Measurements from ENCODE around the gene HEY2. TPM values are rescaled to one million over a fixed set of nuclear protein-coding genes. Genes with fewer than 3 reads are reported as not detected.
"Not testable (repeated sequence)": the region's sequence is repeated elsewhere in the genome, so short reads cannot be mapped to it uniquely, and the experiment has no call there.

Gene HEY2
- total RNA-seq (2021; fragmentation: NEBNext Ultra II Directional; extraction: Animal tissue kit (Norgen Biotek cat#: 25700)), result not detected
- long read RNA-seq, result 0 reads

DNA sequence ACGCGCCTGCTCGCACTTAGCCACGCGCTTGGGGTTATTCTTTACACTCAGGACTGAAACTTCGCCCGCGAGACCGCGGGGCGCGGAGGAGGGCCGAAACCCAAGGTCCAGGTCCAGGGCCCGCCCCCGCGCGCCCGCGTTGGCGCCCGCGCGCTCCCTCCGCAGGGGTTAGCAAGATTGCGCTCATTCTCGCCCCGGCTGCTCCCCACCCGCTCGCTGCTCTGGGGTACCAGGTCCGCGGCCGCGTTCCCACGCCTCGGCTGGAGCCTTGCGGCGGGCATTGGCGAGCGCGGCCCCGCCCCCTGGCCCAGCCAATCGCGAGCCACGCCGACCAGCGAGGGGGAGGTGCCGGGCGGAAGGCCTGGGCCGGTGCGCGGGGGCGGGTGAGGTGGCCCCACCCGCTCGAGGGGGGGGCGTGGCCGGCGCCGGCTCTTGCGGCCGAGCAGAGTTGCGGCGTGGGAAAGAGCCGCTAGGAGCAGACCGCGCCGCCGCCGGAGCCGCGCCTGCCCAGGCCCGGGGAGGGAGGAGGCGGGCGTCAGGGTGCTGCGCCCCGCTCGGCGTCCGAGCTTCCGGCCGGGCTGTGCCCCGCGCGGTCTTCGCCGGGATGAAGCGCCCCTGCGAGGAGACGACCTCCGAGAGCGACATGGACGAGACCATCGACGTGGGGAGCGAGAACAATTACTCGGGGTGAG lies at the start of gene HEY2:
TSS of gene HEY2 (plus strand) at position 460 of the 692 bp plus-strand sequence. CDS start at position 605, 145 bp downstream.
- peaks cover 29% of the 10 kb centered on the region for H3K4me1 Mint-ChIP-seq (ENCODE audit: low read depth)
- H3K4me3 Mint-ChIP-seq, result peak within 1 kb of the TSS; percentile 85
- H3K36me3 Mint-ChIP-seq (ENCODE audit: low read depth), result no peaks in the 10 kb centered on the region
- H3K27ac Mint-ChIP-seq, result no peak within 1 kb of the TSS
- peaks cover 38% of the 10 kb centered on the region for H3K27me3 Mint-ChIP-seq (ENCODE audit: insufficient read depth)
- H3K9me3 Mint-ChIP-seq, result no peaks in the 10 kb centered on the region
- TF ChIP-seq, protein P1, sequence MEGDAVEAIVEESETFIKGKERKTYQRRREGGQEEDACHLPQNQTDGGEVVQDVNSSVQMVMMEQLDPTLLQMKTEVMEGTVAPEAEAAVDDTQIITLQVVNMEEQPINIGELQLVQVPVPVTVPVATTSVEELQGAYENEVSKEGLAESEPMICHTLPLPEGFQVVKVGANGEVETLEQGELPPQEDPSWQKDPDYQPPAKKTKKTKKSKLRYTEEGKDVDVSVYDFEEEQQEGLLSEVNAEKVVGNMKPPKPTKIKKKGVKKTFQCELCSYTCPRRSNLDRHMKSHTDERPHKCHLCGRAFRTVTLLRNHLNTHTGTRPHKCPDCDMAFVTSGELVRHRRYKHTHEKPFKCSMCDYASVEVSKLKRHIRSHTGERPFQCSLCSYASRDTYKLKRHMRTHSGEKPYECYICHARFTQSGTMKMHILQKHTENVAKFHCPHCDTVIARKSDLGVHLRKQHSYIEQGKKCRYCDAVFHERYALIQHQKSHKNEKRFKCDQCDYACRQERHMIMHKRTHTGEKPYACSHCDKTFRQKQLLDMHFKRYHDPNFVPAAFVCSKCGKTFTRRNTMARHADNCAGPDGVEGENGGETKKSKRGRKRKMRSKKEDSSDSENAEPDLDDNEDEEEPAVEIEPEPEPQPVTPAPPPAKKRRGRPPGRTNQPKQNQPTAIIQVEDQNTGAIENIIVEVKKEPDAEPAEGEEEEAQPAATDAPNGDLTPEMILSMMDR (IDR thresholded peaks at IDR 0.05), result 0 out of 2 replicates have a peak, but pooled peaks have one; percentile 13
- peak; percentile 60 for DNase-seq

DNA sequence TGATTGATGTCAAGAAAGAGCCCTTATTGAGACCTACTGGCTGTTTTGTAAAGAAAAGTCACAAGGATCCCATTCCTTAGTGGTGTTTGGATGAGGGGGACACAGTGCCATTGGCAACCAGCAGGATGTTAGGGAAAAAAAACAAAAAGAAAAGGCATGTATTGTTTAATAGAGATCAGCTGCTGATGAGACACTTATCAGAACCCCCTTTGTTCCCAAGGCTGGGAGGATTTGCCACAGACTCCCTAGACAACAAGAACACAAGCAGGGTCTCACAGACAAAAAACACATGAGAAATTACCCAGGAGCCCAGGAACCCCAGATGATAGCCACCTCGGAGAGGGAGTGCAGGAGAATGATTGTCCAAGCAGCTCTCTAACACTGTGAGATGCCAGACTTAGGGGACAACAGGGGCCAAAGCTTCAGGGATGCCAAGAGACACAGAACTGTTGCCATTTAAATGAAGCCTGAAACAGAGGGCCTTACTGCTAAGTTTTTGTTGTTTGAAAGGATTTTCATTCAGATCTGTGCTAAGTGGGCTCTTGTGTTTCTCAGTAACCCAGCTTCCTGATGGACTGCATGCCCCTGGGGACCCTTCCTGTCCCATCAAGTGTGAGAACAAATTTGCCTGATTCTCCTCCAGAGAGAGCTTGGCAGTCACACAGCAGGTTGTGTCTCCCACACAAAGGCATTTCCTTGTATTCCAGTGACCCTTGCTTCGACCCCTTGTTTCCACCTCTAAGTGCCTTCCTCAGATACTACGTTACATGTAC lies 48.7 kb upstream of the HEY2 start:
- Mint-ChIP-seq H3K27ac (no peak overlapping the region), H3K4me3 (no peak overlapping the region), H3K4me1 (ENCODE audit: low read depth) (no peaks in the 10 kb centered on the region), H3K36me3 (ENCODE audit: low read depth) (no peaks in the 10 kb centered on the region), H3K9me3 (no peaks in the 10 kb centered on the region), H3K27me3 (ENCODE audit: insufficient read depth) (peaks cover 2% of the 10 kb centered on the region)
- DNase-seq, result no peak
- TF ChIP-seq, protein P1 (IDR thresholded peaks at IDR 0.05), result no peak

DNA sequence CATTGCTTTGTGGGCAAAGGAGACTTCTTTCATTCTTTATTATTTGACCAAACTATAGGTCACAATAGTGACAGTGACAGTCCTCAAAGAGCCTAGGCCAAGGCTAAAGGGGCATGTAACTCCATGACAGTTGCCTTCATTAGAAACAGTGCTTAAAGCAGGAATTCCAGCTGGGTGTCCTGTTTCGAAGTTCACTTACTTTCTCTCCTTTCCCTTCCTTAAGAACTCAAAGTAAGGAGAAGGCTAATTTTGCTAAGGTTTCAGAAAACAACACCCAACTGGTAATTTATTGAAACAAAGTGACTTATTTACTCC lies 48.1 kb upstream of the HEY2 start:
- H3K27ac Mint-ChIP-seq, result no peak overlapping the region
- H3K9me3 Mint-ChIP-seq, result no peaks in the 10 kb centered on the region
- DNase-seq, result no peak
- no peak overlapping the region for H3K4me3 Mint-ChIP-seq
- H3K36me3 Mint-ChIP-seq (ENCODE audit: low read depth), result no peaks in the 10 kb centered on the region
- TF ChIP-seq, protein P1 (IDR thresholded peaks at IDR 0.05), result no peak
- H3K4me1 Mint-ChIP-seq (ENCODE audit: low read depth), result no peaks in the 10 kb centered on the region
- H3K27me3 Mint-ChIP-seq (ENCODE audit: insufficient read depth), result peaks cover 4% of the 10 kb centered on the region

DNA sequence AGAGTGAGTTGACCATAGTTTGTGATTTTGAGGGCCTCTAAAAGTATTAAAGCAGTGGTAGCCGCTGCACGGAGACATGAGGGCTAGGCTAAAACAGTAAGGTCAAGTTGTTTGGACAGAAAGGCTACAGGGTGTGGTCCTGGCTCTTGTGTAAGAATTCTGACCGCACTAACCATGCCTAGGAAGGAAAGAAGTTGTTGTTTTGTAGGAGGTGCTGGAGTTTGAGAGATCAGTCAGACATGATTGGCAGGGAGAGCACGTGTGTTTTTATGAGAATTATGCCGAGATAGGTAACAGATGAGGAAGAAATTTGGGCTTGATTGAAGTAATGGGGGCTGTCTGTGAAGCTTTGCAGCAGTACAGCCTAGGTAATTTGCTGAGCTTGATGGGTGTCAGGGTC lies 45.5 kb upstream of the HEY2 start:
- H3K36me3 Mint-ChIP-seq (ENCODE audit: low read depth); H3K27ac Mint-ChIP-seq; H3K27me3 Mint-ChIP-seq (ENCODE audit: insufficient read depth): not testable (repeated sequence)

DNA sequence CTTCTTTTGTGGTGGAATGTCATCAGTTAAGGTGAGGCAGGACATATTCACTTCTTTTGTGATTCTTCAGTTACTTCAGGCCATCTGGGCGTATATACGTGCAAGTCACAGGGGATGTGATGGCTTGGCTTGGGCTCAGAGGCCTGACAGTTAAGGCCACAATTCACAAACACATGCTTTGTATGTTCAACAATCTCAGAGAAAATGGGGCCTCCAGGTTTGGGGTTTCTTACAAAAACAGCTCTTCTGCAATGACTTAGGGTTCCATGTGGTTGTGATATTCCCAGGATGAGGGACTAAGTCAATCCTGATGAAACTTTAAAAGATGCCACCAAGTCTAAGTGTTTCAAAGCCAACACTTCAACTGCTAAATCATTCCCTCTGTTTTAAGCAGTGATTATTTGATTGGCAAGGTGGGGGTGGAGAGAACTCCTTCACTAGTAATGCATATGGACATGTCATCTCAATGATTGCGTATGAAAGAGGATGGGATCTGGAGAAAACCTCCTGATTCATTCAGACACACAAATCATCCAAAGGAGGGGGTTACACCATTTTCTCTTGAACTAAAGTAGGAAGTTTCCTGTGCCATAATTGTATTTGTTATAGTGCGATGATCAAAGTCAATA lies 41.7 kb upstream of the HEY2 start:
- H3K36me3 Mint-ChIP-seq (ENCODE audit: low read depth), result no peaks in the 10 kb centered on the region
- TF ChIP-seq, protein P1 (IDR thresholded peaks at IDR 0.05), result no peak
- H3K4me3 Mint-ChIP-seq, result no peak overlapping the region
- peaks cover 13% of the 10 kb centered on the region for H3K27me3 Mint-ChIP-seq (ENCODE audit: insufficient read depth)
- DNase-seq, result no peak
- peaks cover 4% of the 10 kb centered on the region; the same call in 1 of the 2 replicates for H3K9me3 Mint-ChIP-seq
- no peak overlapping the region for H3K27ac Mint-ChIP-seq
- no peaks in the 10 kb centered on the region for H3K4me1 Mint-ChIP-seq (ENCODE audit: low read depth)

More for the DNA sequence above, 45.5 kb upstream of the HEY2 start:
- H3K4me1 Mint-ChIP-seq (ENCODE audit: low read depth); H3K4me3 Mint-ChIP-seq; DNase-seq; H3K9me3 Mint-ChIP-seq: not testable (repeated sequence)
